ENCODE data around the gene NOTO.
"Not testable (repeated sequence)": the region's sequence is repeated elsewhere in the genome, so short reads cannot be mapped to it uniquely, and the experiment has no call there.

Gene NOTO, protein sequence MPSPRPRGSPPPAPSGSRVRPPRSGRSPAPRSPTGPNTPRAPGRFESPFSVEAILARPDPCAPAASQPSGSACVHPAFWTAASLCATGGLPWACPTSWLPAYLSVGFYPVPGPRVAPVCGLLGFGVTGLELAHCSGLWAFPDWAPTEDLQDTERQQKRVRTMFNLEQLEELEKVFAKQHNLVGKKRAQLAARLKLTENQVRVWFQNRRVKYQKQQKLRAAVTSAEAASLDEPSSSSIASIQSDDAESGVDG

DNA sequence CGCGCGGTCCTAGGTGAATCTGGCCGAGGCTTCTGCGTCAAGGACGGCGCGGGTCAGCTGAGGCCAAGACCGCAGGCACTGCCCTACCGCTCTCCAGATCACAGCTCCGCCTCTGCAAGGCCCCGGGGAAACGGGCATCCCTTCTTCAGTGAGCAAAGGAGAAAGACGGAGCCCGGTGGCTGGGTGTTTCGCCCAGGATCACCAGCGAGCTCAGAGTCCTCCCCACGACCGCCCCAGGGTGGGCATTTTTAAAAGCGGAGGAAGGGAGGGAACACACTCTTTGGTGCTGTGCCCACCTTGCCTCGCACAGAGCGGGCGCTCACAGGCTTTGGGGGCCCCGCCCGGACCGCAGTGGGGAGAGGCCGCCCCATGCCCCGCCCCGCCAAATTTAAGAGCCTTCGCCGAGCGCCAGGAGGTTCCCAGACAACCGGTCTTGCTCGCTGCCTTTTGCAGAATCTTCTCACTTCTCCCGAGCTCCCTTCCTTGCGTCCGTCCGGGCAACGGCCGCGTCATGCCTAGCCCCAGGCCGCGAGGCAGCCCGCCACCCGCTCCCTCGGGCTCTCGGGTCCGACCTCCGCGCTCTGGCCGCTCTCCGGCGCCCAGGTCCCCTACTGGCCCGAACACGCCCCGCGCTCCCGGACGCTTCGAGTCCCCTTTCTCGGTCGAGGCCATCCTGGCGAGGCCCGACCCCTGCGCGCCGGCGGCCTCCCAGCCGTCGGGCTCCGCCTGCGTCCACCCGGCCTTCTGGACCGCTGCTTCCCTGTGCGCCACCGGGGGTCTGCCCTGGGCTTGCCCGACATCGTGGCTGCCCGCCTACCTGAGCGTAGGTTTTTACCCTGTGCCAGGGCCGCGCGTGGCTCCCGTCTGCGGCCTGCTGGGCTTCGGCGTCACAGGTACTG, at the start of gene NOTO:
Gene NOTO (plus strand): TSS at position 419 of the 899 bp plus-strand sequence. CDS start 93 bp downstream, at position 512.
- no peak for DNase-seq (ENCODE audit: low read depth in 2 of 2)

DNA sequence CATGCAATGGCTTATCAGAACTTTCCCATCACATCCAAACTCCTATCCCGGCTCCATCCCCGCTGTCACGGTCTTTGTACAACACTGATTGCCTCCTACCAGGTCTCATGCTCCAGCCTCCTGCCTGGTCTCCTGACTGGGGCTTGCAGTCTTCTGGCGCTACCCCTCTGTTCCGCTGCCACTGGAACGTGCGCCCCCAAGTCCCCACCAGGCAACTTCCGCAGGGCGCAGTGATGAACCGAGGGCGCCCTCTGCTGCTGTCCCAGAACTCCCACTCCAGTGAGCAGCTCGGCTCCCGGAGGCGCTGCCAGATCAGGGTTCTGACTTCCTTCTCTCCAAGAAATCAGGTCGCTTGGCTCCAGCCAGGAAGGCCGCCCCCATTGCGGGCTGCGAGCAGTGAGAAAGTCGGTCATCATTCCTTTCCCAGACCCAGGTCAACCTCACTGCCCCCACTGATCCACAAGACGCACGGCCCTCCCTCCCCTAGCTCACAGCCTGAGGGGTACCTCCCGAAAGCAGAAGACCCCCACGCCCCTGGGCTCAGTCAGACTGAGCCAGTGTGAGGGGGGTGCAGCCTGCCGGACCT, 45.7 kb upstream of the NOTO start:
- DNase-seq (ENCODE audit: low read depth in 2 of 2): peak; percentile 30 to 40

DNA sequence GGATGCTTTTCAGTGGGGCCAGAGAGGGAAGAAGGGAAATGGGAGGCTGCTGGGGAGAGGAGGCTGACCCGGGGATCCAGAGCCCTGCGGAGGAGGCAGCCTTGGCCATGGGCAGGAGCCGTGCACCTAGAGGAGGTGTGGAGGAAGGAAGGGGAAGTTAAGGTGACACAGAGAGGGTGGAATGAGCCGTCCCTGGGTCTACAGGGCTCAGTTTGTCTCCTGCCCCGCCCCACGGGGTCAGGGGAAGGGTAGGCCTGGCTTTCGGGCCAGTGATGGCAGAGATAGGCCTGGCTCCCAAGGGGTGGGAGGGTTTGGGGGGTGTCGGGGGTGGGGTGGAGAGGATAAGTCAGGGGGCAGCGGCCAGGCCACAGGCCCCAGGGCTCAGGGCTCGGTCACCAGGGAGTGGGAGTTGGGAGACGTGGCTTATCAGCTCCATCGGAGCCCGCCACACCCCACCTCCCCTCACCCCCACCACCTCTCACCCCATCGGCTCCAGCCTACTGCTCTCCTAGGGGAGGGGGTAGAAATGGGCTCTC, 39.5 kb upstream of the NOTO start:
- no peak for DNase-seq (ENCODE audit: low read depth in 2 of 2)

DNA sequence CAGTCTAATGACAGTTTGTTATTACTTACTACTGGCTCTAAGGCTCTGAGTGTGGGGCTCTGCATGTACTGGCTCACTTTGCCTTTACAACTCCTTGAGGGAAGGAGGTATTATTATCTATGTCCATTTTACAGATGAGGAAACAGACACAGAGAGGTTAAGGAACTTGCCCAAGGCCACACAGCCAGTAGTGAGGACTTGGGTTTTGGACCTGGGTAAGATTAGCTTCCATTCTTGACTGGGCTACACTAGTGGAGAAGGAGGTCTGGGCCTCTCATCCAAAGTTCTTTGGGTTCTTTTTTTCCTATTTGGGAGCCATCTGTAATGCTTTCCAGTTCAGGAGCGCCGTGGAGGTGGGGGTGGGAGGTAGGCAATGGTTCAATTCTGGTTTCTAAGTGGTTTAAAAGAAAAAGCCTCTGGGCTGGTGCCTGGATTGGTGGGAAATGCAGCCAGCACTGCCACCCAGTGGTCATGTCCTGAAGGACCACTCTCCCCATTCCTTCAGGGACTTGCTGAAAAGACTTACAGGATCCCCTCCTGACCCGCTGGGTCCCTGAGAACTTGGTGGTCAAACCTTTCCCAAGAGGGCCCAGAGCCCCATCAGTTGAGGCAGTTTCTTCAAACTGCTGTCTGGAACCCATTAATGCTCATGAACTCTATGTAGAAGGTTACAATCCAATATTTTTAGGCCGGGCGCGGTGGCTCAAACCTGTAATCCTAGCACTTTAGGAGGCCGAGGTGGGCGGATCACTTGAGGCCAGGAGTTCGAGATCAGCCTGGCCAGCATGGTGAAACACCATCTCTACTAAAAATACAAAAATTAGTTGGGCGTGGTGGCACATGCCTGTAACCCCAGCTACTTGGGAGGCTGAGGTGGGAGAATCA, 38.6 kb upstream of the NOTO start:
- peak; percentile 23 to 38 for DNase-seq (ENCODE audit: low read depth in 2 of 2)

DNA sequence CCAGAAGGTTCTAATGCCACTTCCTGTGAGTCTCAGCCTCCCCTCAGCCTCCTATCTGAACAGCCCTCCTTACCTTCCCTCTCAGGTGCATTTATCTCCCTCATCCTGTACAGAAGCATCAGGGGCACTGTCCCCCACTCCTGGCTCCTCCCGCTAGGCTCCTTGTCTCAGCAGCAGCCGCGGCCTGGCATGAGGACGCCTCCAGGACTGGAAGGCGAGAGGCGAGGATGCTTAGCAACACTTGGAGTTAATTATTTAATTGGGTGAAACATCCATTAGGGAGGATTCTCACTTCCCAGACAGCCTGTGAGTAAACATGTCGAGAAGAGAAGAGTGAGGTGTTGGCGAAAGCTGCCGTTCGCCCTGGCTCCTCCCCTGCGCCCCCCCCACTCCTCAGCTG, 36.4 kb upstream of the NOTO start:
- not testable (repeated sequence) for DNase-seq (ENCODE audit: low read depth in 2 of 2)

DNA sequence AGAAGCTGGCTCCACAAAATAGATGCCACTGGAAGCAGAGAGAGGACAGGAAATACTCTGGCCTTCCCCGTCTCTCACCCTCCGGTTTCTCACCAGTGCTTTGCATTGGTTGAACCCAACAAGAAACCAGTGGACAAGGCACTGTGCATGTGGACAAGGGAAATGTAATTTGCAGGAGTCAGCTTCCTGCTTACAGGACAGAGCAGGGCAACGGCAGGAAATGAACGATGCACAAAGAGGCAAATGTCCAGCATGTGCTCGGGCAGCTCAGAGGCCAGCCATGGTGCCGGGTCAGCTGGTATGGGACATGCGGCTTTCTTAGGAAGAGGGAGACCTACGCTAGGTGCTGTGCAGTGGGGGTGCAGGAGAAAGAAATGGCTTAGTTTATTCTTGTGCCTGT, 35.6 kb upstream of the NOTO start:
- not testable (repeated sequence) for DNase-seq (ENCODE audit: low read depth in 2 of 2)

DNA sequence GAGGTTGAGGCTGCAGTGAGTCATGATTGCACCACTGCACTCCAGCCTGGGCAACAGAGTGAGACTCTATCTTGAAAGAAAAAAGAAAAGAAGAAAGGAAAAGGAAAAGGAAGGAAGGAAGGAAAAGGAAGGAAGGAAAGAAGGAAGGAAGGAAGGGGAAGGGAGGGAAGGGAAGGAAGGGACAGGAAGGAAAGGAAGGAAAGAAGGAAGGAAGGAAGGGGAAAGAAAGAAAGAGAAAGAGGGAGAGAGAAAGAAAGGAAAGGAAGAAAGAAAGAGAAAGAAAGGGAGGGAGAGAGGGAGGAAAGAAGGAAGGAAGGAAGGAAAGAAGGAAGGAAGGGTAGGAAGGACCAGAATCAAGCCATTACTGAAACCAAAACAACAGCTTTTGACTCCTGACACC, 34.0 kb upstream of the NOTO start:
- not testable (repeated sequence) for DNase-seq (ENCODE audit: low read depth in 2 of 2)

DNA sequence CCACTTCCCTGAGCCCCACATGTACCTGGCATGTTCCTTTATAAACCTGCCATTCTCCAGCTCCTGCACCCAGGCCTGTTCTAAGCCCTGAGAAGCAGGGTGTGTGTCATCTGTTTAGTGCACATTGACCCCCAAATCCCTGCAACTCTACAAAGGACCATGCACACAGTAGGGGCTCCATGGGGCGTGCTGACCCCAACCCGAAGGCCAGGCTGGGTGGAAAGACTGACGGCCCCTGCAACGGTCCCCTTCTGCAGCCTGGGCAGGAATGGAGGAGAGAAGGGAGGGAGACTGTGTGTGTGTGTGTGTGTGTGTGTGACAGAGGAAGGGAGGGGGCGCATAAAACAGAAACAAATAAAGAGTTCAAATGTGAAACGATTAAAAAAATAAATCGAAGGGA, 32.0 kb upstream of the NOTO start:
- DNase-seq (ENCODE audit: low read depth in 2 of 2): not testable (repeated sequence)

DNA sequence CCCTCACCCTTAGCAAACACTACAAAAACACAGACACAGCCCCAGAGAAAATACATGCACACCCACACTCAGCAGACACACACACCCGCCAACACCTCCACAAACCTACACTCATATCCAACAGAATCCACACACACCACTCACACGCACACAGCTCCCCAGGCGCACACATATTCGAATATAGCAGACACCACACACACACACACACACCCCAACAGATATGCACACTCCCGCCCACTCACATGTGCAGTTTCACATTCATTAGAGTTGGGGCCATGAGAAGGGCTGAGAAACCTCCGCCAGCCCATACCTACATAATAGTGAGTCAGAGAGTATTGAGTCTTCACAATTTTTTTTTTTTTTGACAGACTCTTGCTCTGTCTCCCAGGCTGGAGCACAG, 29.4 kb upstream of the NOTO start:
- DNase-seq (ENCODE audit: low read depth in 2 of 2): peak; percentile 15 to 16

DNA sequence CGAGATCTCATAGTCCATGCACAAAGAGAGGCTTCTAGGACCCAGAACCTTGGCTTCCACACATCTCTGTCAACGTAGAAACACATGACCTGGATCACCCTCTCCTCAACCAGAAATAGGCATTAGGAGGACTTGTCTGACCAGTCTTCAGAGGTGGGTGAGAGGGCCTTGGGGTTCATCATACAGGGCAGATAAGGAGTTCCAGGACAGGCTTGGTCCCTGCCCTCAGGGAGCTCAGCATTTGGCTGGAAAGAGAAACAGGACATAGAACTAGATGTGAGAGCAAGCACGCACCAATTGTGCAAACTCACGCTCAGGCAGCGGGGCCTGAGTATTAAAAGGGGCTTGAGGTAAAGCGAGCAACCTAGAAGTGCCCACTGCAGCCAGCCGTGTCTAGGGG, 28.6 kb upstream of the NOTO start:
- no peak for DNase-seq (ENCODE audit: low read depth in 2 of 2)

DNA sequence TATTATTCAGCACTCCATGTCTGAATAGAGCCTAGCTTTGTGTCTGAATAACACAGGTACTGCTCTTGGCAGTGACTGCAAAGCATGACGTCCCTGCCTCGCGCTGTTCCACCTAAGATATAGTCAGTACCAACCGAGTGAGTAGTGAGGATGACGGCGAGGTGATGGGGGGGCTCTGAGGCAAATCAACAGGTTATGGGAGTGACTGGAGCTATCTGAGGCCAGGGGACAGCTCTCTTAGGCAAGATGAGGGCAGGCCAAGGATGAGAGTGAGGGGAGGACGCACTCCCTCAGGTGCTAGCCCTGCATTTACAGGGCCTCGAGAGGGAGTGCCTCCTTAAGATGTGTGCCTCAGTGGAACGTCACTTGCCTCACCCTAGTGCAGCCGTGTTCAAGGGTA, 28.1 kb upstream of the NOTO start:
- no peak for DNase-seq (ENCODE audit: low read depth in 2 of 2)

DNA sequence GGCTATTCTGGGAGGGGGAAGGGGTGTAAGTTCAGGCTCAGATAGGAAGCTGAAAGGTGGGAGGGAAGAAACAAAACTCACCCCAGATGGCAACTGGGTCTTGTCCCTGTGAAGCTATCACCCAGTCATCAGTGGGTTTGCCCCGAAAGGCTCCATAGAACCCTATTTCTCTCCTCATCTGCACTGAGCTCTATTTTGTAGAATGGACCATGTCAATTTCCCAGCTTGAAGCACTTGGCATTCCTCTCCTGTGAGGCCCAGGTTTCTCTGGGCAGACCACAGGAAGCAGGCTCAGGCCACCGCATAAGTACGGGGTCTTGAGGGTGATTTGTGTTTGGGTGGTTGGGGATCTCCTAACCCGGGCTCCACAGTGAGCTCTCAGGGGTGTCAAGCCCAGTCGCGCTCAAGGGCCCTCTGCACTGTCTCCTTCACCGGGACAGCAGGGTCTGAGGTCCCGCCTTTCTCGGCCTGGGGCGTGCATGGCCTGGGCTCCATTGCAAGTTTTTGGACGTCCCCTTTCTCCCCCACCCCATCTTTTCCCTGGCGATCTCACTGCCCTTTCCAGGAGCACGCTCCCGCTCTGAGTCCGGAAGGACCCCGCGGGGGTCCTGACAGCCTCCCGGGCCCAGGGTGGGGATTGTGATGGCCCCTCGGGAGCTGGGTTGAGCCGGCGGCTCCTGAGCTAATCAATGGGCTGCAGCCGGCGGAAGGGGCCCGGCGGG, 27.3 kb upstream of the NOTO start:
- no peak for DNase-seq (ENCODE audit: low read depth in 2 of 2)

DNA sequence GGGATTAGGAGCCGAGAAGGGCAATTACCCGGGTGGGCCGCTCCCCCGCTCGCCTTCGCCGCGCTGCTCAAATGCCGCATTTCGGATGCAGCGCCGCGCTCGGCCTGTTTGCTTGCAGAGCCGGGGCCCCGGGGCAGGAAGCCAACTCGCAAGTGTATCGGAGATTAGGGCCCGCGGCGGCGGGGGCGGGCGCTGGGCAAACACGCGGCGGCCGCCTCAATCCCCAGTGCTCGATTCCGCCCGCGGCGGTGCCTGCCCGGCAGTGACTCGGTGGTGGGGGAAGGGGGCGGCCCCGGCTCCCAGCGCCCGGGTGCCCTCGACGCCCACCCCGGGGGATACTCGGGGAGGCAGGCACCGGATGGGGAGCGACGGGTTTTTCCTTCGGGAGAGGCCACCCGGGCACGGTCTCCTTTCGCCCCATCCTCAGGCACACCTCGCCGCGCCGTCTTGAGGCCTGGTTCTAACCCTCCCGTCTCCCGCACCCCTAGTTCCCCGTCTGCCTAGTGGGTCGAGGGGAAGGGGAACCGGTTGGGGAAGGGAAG, 26.6 kb upstream of the NOTO start:
- peak in 1 of 2 experiments; percentile 10 for DNase-seq (ENCODE audit: low read depth in 2 of 2)

DNA sequence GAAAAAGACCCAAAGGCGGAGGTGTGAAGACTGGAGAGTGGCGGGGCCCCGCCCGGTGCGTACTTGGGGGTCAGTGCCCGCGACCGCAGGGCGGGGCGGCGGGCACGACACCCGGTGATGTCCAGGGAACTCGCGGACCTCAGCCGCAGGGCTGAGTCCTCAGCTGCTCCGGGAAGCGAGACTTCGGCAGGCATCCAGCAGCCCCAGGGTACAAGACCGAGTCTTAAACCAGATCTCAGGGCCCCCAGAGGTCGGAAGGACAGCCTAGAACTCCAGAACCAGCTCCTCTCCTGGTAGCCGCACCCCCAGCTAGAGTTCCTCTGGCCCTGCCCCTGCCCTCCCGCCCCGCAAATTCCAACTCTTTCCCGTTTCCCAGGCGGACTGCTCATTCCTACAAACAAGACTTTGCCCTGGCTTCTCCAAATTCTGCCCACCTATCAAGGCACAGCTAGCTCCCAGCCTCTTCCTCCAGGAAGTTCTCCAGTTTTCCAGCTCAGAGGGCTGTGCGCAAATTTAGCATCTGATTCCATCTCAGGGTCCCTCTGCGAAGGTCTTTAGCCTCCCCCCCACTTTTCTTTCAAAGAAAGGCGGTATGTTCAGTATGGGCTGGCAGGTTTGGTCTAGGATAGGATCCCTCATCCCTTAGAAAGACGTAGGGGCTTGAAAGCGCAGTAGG, 26.0 kb upstream of the NOTO start:
- no peak for DNase-seq (ENCODE audit: low read depth in 2 of 2)

DNA sequence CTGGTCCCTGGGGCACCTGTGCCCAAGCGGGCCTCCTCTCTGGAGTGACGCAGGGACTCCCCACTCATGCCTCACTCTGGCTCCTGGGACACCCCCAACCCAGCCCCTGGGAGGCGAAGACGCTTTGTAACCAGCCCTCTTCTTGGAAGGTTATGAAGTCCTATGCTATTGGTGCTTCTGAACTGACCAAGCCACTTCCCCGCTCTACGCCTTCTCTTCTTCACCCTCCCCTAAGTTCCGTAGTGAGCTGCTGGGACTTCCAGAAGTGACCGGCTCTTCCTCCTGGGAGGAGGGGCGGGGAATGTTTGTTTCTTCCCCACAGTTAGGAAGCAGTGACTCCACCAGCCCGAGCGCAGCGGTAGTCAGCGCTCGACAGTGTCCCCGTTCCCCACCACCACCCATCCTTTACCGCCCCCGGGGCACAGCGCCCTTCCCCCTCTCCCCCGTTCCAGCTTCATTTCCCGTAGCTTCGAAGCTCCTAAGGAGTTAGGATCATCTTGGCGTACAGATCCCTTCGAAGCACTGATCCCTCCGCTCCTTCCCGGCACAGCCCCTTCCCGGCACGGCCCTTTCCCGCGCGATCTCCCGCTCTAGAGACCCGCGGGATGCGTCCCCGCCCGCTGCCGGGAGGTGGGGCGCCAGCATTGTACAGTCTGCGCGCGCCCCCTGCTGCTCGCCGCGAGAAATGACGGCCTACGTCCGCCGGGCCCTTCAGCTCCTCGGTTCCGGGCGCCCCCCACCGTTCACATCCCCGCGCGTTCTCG, 25.3 kb upstream of the NOTO start:
- DNase-seq (ENCODE audit: low read depth in 2 of 2): peak; percentile 66 to 67

DNA sequence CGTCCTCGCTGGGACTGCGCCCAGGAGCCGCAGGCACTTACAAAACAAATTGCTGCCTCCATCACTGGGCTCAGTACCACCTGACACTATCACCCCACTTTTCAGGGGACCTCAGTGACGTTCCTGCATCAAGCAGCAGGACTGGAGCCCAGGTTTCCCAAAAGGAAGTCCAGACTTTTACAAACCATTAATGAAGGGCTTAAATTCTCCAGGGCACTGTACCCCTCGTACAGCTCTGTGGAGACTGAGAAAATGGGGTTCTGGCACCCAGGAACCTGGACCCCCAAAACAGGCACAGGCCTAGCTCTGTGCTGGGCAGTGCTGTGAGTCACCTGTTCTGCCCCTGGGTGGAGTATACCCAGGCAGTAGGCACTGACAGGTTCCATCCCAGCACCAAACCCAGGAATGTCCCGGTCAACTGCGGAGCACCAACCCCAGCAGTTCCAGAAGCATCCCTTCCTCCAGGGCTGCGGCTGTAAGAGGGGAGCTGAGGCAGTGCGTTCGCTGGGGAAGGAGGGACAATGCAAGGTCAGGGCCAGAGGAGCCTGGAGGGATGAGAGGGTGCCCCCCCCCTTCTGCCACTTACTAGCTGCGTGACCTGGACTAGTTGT, 24.6 kb upstream of the NOTO start:
- no peak for DNase-seq (ENCODE audit: low read depth in 2 of 2)

DNA sequence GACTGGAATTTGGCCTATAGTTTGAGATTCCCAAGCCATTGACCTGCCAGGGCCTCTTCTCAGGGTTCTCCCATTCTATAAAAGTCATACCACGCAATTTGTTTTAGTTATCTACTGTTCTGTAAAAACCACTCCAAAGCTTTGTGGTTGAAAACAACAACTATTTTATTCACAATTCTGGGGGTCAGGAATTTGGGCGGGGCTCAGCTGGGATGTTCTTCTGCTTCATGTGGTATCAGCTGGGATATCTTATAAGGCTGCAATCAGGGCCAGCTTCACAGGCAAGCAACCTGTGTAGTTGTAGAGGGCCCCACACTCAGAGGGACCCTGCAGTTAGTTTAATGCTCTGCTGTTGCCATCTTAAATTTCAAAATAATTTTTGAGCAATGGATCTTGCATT, 16.4 kb upstream of the NOTO start:
- DNase-seq (ENCODE audit: low read depth in 2 of 2): no peak

DNA sequence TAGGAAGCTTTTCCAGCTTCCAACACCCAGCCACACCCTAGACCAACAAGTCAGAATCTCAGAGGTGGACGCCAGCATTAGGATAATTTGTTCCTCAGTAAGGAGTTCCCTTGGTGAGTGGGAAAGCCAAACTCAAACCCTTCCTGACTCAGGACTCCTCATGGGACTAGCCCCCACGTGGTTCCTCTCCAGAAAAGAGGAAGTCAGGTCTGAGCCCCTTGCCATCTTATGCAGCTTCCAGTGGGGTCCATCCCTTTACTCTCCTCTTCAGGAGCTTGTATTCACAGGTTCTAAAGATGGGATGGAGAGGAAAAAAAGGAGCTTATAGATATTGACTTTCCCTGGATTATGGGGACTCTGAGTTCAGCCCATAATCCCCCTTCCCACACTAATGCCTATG, 14.8 kb upstream of the NOTO start:
- DNase-seq (ENCODE audit: low read depth in 2 of 2): no peak

DNA sequence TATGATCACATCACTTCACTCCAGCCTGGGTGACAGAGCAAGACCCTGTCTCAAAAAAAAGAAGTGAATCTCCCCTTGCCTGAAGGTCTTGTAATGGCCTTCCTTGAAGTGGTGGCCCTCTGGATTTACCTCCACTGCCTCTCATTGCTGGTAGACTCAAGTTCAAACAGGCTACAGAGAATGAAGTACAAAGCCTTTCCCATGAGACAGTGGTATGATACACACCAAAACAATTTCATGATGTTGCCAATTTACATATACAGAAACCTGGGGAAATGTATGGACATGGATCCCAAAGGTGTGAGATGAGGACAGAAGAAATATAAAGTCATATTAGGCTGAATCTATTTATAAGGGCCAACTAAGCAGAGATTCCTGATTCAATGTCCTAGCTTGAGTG, 4.8 kb upstream of the NOTO start:
- no peak for DNase-seq (ENCODE audit: low read depth in 2 of 2)

All from fibroblast of skin of left quadriceps (primary cell).